ENCODE data around the gene C10orf90. TPM values are rescaled to one million over a fixed set of nuclear protein-coding genes. Genes with fewer than 3 reads are reported as not detected.

Gene C10orf90
- total RNA-seq, 1 donor from 2014 or later: not detected

GRCh38 chr10:126468876-126469643, 201.4 kb downstream of the C10orf90 start:
- no peaks in the 10 kb centered on the region for H3K27me3 ChIP-seq
- H3K27me3 Mint-ChIP-seq (ENCODE audit: insufficient read depth, low read depth): peaks cover 4% of the 10 kb centered on the region
- H3K79me2 ChIP-seq (ENCODE audit: low read depth): no peaks in the 10 kb centered on the region
- peaks cover 7% of the 10 kb centered on the region for H3K4me1 Mint-ChIP-seq
- H3K9me3 Mint-ChIP-seq: no peaks in the 10 kb centered on the region
- no peak overlapping the region for H3K9ac ChIP-seq
- no peak for DNase-seq (ENCODE audit: low spot score)
- no peak overlapping the region for H3K4me3 ChIP-seq
- H3K27ac Mint-ChIP-seq: no peak overlapping the region
- no peaks in the 10 kb centered on the region for H3K9me3 ChIP-seq (ENCODE audit: low read depth)
- no peak overlapping the region for H2AFZ ChIP-seq (replicated peaks)
- no peaks in the 10 kb centered on the region for H3K36me3 Mint-ChIP-seq
- H3K4me2 ChIP-seq: no peak overlapping the region
- H3K4me3 Mint-ChIP-seq: no peak overlapping the region
- no peak for TF ChIP-seq EZH2phosphoT487 (IDR thresholded peaks at IDR 0.05)
- TF ChIP-seq EZH2 (IDR thresholded peaks at IDR 0.05): no peak
- no peak for TF ChIP-seq CTCF (IDR thresholded peaks at IDR 0.05)
- H3K4me1 ChIP-seq: peaks cover 5% of the 10 kb centered on the region
- H3K36me3 ChIP-seq: no peaks in the 10 kb centered on the region
- no peaks in the 10 kb centered on the region for H4K20me1 ChIP-seq (ENCODE audit: low read depth)
- H3K27ac ChIP-seq: no peak overlapping the region
- no peaks in the 10 kb centered on the region for H3F3A ChIP-seq (ENCODE audit: low read depth)

- Mint-ChIP-seq H3K4me3 (no peak overlapping the region), H3K9me3 (no peaks in the 10 kb centered on the region), H3K4me1 (peaks cover 8% of the 10 kb centered on the region), H3K27ac (no peak overlapping the region), H3K36me3 (no peaks in the 10 kb centered on the region), H3K27me3 (ENCODE audit: insufficient read depth, low read depth) (peaks cover 4% of the 10 kb centered on the region)
- H3K79me2 ChIP-seq (ENCODE audit: low read depth): no peaks in the 10 kb centered on the region
- H3K27ac ChIP-seq: no peak overlapping the region
- H3K9ac ChIP-seq: no peak overlapping the region
- no peak for TF ChIP-seq CTCF (IDR thresholded peaks at IDR 0.05)
- TF ChIP-seq EZH2phosphoT487 (IDR thresholded peaks at IDR 0.05): no peak
- no peak for TF ChIP-seq EZH2 (IDR thresholded peaks at IDR 0.05)
- H3K4me3 ChIP-seq: no peak overlapping the region
- no peak overlapping the region for H2AFZ ChIP-seq (replicated peaks)
- no peaks in the 10 kb centered on the region for H3K36me3 ChIP-seq
- no peaks in the 10 kb centered on the region for H4K20me1 ChIP-seq (ENCODE audit: low read depth)
- no peak overlapping the region for H3K4me2 ChIP-seq
- peaks cover 5% of the 10 kb centered on the region for H3K4me1 ChIP-seq
- H3F3A ChIP-seq (ENCODE audit: low read depth): no peaks in the 10 kb centered on the region
- no peaks in the 10 kb centered on the region for H3K27me3 ChIP-seq
- no peak for DNase-seq (ENCODE audit: low spot score)
- no peaks in the 10 kb centered on the region for H3K9me3 ChIP-seq (ENCODE audit: low read depth)
Measured at GRCh38 chr10:126468467-126468866, 202.0 kb downstream of the C10orf90 start.

GRCh38 chr10:126465771-126466170, 204.7 kb downstream of the C10orf90 start:
- Histone ChIP-seq H3K4me2 (no peak overlapping the region), H3F3A (ENCODE audit: low read depth) (no peaks in the 10 kb centered on the region), H3K27ac (no peak overlapping the region), H3K9me3 (ENCODE audit: low read depth) (no peaks in the 10 kb centered on the region), H3K36me3 (no peaks in the 10 kb centered on the region), H3K4me1 (no peaks in the 10 kb centered on the region), H2AFZ (replicated peaks) (no peak overlapping the region), H3K9ac (no peak overlapping the region), H3K4me3 (no peak overlapping the region), H3K79me2 (ENCODE audit: low read depth) (no peaks in the 10 kb centered on the region), H4K20me1 (ENCODE audit: low read depth) (no peaks in the 10 kb centered on the region), H3K27me3 (no peaks in the 10 kb centered on the region)
- TF ChIP-seq EZH2phosphoT487 (IDR thresholded peaks at IDR 0.05) (no peak), EZH2 (IDR thresholded peaks at IDR 0.05) (no peak), CTCF (IDR thresholded peaks at IDR 0.05) (no peak)
- Mint-ChIP-seq H3K36me3 (no peaks in the 10 kb centered on the region), H3K27ac (no peak overlapping the region), H3K9me3 (no peaks in the 10 kb centered on the region), H3K4me3 (no peak overlapping the region), H3K27me3 (ENCODE audit: insufficient read depth, low read depth) (peaks cover 7% of the 10 kb centered on the region), H3K4me1 (peaks cover 11% of the 10 kb centered on the region)
- DNase-seq (ENCODE audit: low spot score): no peak

Measured in neural progenitor cell (in vitro differentiated cells).